Stimulated activated CD8-positive, alpha-beta memory T cell treated with anti-CD3 and anti-CD28 coated beads, Interleukin-7, amount 100 ng/mL, for 4 hours (primary cell): Measurements from ENCODE around the gene MLN.

Source experiments
- DNase-seq, 2 donors: peaks; one replicate each; pipeline ENCODE4 v3.0.0-alpha.2; 2020; ENCODE audit warnings: low read depth in 2 of 2

Gene MLN

GRCh38 chr6:33788694-33789549 is 14.9 kb downstream of the MLN start, which contains the start of gene LEMD2:
Gene LEMD2, minus strand, starts transcription at chr6:33789130. Its CDS starts 14 bp downstream, at chr6:33789116.
- DNase-seq: peak; percentile 86 to 87

DNA sequence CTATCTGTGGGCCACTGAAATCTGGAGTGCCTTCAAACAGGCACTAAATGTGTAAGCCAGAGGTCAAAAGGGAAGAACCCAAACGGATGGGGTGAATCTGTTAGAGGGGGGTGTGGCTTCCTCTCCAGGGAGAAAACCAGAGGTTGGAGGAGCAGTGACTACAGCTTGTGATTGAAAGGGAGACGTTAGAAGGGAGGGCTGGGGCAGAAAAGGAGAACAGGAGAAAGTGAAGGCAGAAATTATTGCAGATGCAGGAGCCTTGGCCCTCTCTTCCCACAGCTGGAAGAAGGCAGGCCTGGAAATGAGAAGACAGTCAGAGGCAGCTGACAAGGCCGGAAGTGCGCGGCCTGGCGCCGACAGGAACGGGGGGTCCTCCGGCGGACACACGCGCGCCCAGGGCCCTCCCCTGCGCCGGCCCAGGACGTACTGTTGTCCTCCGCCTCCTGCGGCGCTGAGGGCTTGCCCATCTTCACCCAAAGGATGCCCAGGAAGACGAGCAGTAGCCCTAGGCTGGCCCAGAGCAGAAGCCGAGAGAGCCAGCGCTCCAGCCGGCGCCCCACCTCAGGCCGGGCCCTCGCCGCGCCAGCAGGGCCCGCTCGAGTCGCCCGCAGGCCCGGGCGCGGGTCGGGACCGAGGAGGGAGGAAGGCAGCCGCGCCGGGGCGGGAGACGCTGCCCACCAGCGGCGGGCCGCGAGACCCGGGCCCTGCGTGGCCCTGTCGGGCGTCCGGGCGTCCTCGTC is 15.7 kb downstream of the MLN start:
- DNase-seq: peak; percentile 12 to 56

DNA sequence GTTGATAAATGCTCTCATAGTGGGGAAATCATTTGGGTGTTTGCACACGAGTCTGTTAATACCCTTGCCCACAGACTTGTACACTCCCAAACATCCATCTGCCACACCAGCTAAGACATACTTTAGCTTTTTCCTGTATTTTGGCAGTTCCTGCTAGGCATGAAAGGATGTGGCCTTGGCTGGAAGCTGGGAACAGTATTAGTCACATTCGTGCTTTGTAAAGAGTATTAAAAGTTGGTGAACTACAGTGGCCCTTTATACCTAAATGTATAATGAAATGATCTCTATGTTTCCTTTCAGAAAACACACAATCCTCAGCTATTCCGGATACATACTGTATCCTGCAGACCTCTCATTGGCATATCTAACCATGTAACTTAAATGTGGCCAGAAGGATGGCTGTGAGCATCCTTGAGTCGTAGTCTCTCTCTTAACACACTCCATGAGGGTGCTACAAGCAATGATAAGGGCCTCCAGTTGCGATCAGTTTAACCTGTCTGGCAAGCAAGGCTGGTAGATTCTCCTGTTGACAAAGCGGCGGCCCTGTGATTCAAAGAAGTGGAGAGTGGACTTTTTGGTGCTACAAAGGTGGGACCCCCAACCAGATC is 16.4 kb downstream of the MLN start:
- no peak for DNase-seq

GRCh38 chr6:33786736-33787135 is 17.1 kb downstream of the MLN start:
- no peak for DNase-seq

DNA sequence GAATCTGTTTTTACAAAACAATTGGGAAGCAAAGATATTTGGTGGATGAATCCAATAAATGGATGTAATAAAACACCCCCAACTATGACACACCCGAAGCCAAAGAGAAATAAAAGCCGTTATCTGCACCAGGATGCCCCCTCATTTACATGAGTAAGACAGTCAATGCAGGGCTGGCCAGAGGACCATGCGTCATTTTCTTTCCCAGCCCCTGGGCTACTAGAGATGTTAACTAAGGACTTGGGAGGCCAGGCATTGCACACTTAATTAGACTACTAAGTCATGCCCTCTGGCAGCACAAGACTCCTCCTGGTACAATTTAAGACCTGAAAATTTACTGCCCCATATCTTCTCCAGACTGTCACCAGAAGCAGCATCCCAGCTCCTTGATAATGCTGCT is 18.0 kb downstream of the MLN start:
- no peak for DNase-seq

DNA sequence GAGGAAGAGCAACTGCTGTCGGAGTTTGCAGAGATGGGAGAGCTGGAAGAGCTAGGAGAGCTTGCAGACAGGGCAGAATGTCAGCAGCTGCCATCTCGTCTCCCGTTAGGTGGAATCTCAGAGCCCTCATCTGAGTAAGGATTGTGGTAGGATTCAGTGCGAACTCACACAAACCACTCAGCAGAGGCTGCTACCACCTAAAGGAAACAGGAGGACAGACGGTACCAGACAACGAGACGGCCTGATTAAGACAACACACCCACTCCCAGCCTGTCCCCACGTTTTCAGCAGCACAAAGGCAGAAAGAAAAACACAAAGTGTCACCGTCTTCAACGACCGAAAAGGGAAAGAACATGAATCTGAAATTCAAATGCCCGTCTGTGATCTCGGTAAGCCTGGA is 19.0 kb downstream of the MLN start:
- DNase-seq: no peak

- DNase-seq: no peak
These were observed 19.9 kb downstream of the MLN start for GRCh38 chr6:33783781-33784520.

GRCh38 chr6:33782561-33782960 is 21.2 kb downstream of the MLN start:
- no peak for DNase-seq

DNA sequence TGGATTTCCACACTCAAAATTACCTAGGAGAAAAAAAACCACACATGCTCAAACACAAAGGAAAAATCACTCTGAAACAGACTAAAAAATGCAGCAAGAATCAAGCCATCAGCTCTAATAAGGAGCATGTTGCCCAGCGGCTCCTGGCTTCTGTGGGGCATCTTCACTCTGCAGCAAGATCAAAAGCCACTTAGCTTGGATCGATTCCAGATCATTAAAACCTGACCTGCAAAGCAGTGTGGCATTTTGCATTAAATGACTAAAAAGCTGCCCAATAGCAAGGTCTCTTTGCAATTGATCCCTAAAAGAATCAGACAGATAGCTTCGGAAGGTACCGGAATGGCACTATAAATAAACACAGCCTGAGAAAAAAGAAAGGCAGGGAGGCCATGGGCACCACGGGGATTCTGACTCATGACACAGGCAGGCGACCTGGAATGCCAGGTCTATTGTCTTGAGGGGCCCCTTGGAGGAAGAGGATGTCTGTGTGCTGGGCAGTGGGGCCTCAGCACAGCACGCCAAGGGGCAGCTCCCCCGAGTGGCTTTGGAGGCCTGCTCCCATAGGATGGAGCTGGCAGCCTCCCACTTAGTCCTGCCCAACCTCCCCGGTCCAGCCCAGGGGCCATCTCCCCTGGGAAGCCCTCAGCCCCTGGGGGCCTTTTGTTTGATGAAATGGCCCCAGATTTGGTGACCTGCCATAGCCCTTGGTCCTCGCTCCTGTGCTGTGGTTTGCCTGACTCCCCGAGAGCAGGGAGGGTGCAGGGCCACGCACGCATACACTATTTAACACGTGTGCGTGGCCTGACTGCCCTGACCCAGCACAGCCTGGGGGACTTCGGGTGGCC is 22.4 kb downstream of the MLN start:
- DNase-seq: no peak

DNA sequence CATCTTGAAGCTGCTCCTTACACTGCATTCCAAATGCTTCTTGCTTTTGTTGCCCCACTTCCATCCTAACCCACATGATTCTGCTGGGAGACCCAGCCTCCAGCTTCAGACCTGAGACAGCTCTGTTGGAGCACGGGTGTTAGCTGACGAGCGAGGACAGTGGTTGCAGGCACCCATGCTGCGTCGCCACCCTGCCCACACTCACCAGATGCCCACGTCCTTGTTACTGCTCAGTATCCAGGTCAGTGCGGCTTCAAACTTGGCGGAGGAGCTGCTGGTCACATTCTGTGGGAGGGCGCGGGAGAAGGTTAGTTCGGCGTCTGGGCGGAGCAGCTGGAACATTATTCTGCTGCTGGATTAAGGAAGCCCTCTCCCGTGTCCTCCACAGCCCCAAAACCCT is 23.9 kb downstream of the MLN start:
- no peak for DNase-seq

DNA sequence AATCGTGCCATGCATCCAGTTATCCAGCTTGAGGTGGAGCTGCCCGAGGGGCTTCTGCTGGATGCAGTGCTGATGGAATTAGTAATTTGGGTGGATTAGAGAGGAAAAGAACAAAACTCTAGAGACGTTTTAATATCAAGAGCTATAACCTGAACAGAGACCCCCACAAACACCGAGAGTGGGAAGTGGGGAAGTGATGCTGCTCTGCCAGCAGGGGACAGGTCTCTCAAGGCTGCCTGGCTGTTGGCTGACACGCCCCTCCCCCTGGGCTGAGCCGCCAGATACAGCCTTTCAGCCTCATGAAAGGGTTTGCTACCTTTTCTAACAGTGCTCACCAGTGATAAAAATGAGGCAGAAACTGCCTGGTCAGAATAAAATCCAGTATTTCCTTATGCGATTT is 24.5 kb downstream of the MLN start:
- DNase-seq: no peak

GRCh38 chr6:33778444-33779121 is 25.2 kb downstream of the MLN start:
- no peak for DNase-seq

DNA sequence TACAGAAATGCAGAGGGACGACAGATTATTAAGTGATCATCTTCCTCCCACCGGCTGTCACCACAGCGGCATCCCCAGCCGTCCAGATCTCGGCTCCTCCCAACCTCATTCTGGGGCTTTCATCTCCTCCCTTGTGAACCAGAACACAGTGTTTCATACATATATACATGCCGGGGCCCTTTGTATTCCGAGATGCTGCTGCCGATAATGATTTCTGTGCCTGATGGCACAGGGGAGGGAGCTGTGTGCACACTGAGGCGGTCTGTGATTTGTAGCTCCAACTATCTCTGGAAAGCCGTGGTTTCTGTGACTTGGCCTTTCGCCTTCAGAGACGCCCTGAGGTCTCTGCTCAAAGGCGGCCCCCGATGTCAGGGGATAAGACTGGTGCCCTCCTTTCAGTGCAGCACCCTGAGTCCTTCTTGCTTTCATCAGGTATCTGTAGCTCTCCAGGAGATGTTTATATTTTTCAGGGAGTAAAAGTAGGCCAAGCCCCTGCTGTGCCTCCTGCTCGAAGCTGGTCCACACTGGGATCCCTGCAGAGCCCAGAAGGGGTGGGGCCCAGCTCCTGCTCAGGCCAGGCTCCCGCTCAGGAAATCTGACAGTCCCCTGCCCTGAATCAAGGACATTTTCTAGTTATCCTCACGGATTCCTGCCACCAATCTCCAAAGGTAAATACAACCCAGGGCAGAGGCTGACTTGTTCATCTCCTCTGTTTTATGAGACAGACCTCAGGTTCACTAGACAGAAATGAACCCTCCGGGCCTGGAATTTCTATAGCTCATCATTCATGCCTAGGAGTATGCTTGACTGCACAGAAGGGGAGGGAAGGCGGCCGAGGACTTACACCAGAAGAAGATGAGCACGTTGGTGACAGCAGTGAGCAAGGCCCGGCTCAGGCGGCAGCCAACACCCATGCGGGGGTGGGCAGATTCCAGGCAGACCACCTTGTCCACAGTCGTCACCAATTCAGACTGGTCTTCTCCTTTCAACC is 26.1 kb downstream of the MLN start:
- DNase-seq: no peak

- DNase-seq: no peak
These were observed 27.0 kb downstream of the MLN start for GRCh38 chr6:33776764-33777163.

GRCh38 chr6:33776186-33776585 is 27.6 kb downstream of the MLN start:
- no peak for DNase-seq

- DNase-seq: no peak
These were observed 29.0 kb downstream of the MLN start for GRCh38 chr6:33774774-33775173.

DNA sequence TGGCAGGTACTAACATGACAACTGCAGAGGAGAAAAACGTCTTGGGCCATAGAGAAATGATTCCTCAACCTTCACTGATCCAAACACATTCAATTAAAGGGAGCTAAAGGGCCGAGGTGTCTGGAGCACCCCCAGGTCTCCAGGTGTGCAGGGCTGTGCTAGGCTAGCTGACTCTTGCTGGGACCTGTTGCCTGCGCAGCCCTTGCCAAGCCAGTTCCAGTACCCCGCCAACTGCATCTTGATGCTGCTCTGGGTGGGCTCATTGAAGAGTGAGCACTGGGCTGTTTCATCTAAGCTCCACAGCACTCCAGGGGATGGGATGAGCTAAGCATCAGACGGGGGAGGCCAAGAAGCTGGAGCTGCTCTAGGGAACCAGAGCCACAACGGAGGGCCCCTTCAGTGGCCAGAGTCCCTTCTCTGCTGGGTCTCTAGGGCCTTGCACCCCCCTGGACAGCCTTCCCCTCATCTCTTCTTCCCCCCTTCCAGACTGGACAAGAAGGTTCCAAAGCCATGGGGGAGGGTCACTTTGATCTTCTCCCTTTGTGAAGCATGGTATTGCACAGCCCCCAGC is 30.8 kb downstream of the MLN start:
- DNase-seq: no peak

GRCh38 chr6:33772082-33772830 is 31.5 kb downstream of the MLN start:
- DNase-seq: no peak
